Esophagus squamous epithelium (tissue), 5 donors: ENCODE results near the gene NUP54. TPM values are rescaled to one million over a fixed set of nuclear protein-coding genes. Genes with fewer than 3 reads are reported as not detected.

Source experiments
- DNase-seq: peaks from one replicate; lab custom pipeline; 2025; lab: John Stamatoyannopoulos, UW
- H3K27ac ChIP-seq, 4 donors: fragments of 200-600 bp; sonication (generic); one replicate each; pipeline ENCODE4 v1.5.1; 2016 to 2019; ENCODE audit warnings: mild to moderate bottlenecking in 1 of 4
- H3K27me3 ChIP-seq, 4 donors: fragments of 200-600 bp; sonication (generic); 1 replicate in 3 of 4; 2 replicates in 1 of 4; pipeline versions ENCODE4 v1.5.1 to v1.6.0; 2017 to 2021; ENCODE audit warnings: antibody characterized with exemption in 1 of 4
- H3K36me3 ChIP-seq, 3 donors: fragments of 200-600 bp; sonication (generic); one replicate each; pipeline ENCODE4 v1.5.1; 2016 to 2019
- H3K4me1 ChIP-seq, 3 donors: fragments of 200-600 bp; sonication (generic); one replicate each; pipeline ENCODE4 v1.5.1; 2017 to 2019
- H3K4me3 ChIP-seq, 4 donors: fragments of 200-600 bp; sonication (generic); 1 replicate in 3 of 4; 2 replicates in 1 of 4; pipeline ENCODE4 v1.5.1; 2016 to 2019; ENCODE audit warnings: mild to moderate bottlenecking in 2 of 4, moderate library complexity in 1 of 4
- H3K9me3 ChIP-seq, 3 donors: fragments of 200-600 bp; sonication (generic); one replicate each; pipeline ENCODE4 v1.5.1; 2016 to 2019
- POLR2A ChIP-seq, 4 donors: fragments of 450-650 bp; IDR thresholded peaks; one replicate each; pipeline ENCODE4 v1.6.1; 2017; ENCODE audit warnings: antibody characterized with exemption in 4 of 4, mild to moderate bottlenecking in 4 of 4, moderate library complexity in 3 of 4
- WGBS, 2 donors: methylation state at CpG; one replicate each; pipeline ENCODE4 v1.1.5; 2018; 5-methylcytosine and 5-hydroxymethylcytosine counted together
- intact Hi-C: fragments of 100-400 bp; cut with DNase I; formaldehyde crosslinking; loops from one replicate; pipeline ENCODE4 v1.15.0; 2022
- total RNA-seq, 4 donors: library from RNA; depleted of rRNA; stranded (reverse); fragments of >200 nt; gene quantifications; one replicate each; pipeline ENCODE4 v1.1.0, GENCODE V29; 2016
- TF ChIP-seq, protein P1 (sequence below), 6 experiments: fragments of 450-650 bp in 4 of 6; fragments of 200-600 bp in 2 of 6; sonication (generic) in 2 of 6; IDR thresholded peaks; one replicate each; pipeline ENCODE4 v1.5.1; 2016 to 2019; ENCODE audit warnings: antibody characterized with exemption in 6 of 6, mild to moderate bottlenecking in 4 of 6, moderate library complexity in 4 of 6
- donor health status: DM: yes; HTN: yes; CAD: no.

Gene NUP54
- total RNA-seq, 4 donors from 2014 or later, result 19.5 to 45.4 (median 36.5) TPM

DNA sequence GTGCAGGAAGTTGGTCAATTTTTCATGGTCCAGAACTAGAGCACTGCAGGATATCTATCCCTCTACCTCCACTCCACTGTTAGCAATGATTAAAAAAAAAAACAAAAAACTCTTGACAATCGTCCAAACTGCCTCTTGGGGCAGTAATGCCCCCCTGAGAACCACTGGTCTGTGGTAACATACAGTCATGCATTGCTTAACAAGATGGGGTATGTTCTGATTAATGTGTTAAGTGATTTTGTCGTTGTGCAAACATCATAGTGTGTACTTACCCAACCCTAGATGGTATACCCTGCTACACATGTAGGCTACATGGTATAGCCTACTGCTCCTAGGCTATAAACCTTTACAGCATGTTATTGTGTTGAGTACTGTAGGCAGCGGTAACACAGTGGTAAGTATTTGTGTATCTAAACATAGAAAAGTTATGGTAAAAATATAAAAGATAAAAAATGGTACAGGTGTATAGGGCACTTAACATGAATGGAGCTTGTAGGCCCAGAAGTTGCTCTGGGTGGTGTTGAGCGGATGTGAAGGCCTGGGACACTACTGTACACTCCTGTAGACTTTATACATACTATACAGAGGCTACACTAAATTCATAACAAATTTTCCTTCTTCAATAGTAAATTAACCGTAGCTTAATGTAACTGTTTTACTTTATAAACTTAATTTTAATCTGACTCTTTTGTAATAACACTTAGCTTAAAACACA is 39.6 kb downstream of the NUP54 start:
- Histone ChIP-seq H3K36me3 (peaks cover 0 to 20% (median 6%) of the 10 kb centered on the region in 3 donors), H3K4me3 (no peak overlapping the region), H3K9me3 (no peaks in the 10 kb centered on the region), H3K27ac (no peak overlapping the region), H3K27me3 (no peaks in the 10 kb centered on the region), H3K4me1 (no peaks in the 10 kb centered on the region)
- TF ChIP-seq POLR2A (IDR thresholded peaks at IDR 0.05), result no peak
- TF ChIP-seq, protein P1, sequence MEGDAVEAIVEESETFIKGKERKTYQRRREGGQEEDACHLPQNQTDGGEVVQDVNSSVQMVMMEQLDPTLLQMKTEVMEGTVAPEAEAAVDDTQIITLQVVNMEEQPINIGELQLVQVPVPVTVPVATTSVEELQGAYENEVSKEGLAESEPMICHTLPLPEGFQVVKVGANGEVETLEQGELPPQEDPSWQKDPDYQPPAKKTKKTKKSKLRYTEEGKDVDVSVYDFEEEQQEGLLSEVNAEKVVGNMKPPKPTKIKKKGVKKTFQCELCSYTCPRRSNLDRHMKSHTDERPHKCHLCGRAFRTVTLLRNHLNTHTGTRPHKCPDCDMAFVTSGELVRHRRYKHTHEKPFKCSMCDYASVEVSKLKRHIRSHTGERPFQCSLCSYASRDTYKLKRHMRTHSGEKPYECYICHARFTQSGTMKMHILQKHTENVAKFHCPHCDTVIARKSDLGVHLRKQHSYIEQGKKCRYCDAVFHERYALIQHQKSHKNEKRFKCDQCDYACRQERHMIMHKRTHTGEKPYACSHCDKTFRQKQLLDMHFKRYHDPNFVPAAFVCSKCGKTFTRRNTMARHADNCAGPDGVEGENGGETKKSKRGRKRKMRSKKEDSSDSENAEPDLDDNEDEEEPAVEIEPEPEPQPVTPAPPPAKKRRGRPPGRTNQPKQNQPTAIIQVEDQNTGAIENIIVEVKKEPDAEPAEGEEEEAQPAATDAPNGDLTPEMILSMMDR (IDR thresholded peaks at IDR 0.05), result no peak
- DNase-seq, result no peak
- 65 to 72% methylated on average over 5 of the region's 5 CpGs for WGBS, 2 donors
- intact Hi-C loops, result no loop called here

DNA sequence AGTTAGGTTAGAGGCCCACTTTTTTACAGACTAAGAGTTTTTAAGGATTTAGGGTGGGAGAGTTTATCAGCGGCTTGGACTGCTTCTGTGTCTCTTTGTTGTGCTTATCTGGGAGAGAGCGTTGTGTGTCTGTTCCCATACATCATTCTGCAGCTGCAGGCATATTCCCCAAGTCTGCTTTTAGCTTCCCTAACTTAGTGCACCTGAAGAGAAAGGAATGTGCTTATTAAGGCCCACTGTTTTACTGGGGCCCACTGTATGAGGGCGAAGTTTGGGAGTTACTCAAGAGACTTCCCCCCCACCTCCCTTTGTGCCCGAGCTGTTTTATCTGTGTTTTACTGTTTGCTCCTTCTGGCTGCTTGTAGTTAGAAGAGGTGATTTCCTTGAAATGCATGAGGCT is 41.8 kb downstream of the NUP54 start:
- no peak for TF ChIP-seq POLR2A (IDR thresholded peaks at IDR 0.05)
- H3K4me3 ChIP-seq, result no peak overlapping the region
- H3K27ac ChIP-seq, result no peak overlapping the region
- H3K27me3 ChIP-seq, result no peaks in the 10 kb centered on the region
- intact Hi-C loops, result no loop called here
- no peaks in the 10 kb centered on the region for H3K36me3 ChIP-seq
- DNase-seq, result no peak
- no peaks in the 10 kb centered on the region for H3K4me1 ChIP-seq
- no peaks in the 10 kb centered on the region for H3K9me3 ChIP-seq
- WGBS, 2 donors, result 84 to 87% methylated on average over 4 of the region's 4 CpGs

DNA sequence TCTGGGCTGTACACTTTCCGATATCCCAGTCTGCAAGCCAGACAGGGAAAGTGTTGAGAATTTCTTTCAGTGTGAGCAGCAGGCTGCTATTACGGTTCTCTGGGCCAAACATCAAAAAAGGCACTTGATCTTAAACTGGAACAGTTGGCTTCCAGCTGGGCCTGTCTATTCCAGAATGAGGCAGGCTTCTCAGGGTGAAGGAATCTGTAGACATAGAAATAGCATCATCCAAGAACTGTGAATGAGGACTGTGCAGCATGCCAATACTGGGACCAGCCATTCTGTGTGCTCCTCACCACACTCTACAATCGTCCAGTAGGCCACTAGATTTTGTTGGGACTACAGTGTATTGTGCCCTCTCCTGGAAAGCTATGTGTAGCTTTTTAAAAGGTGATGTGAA is 42.5 kb downstream of the NUP54 start:
- no peaks in the 10 kb centered on the region for H3K36me3 ChIP-seq

DNA sequence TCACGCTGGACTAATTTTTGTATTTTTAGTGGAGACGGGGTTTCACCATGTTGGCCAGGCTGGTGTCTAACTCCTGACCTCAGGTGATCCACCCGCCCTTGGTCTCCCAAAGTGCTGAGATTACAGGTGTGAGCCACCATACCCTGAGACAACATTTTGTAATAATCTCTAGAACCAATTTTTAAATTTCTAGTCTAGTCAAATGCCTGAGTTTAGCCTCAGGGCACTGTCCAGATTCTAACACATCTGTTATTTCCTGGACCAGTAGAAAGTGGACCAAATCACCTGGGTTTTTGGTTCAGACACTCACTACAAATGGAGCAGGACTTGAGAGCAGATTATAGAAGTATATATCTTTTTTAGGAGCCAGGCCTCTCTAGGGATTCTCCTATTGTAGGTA is 52.1 kb downstream of the NUP54 start:
- 65 to 84% methylated on average over 3 of the region's 3 CpGs for WGBS, 2 donors
- Histone ChIP-seq H3K27me3 (no peaks in the 10 kb centered on the region), H3K27ac (no peak overlapping the region), H3K4me1 (peaks cover 0 to 5% (median 0%) of the 10 kb centered on the region in 3 donors), H3K4me3 (no peak overlapping the region), H3K36me3 (no peaks in the 10 kb centered on the region), H3K9me3 (no peaks in the 10 kb centered on the region)
- no peak for DNase-seq
- TF ChIP-seq, protein P1 (IDR thresholded peaks at IDR 0.05), result no peak
- intact Hi-C loops, result no loop called here

More for the DNA sequence above, 42.5 kb downstream of the NUP54 start:
- WGBS, 2 donors, result 62 to 72% methylated on average over 3 of the region's 3 CpGs
- DNase-seq, result no peak
- no peak for TF ChIP-seq POLR2A (IDR thresholded peaks at IDR 0.05)
- TF ChIP-seq, protein P1 (IDR thresholded peaks at IDR 0.05), result no peak
- no peaks in the 10 kb centered on the region for H3K9me3 ChIP-seq
- no peaks in the 10 kb centered on the region for H3K27me3 ChIP-seq
- no peak overlapping the region for H3K27ac ChIP-seq
- no peaks in the 10 kb centered on the region for H3K4me1 ChIP-seq
- intact Hi-C loops, result no loop called here
- H3K4me3 ChIP-seq, result no peak overlapping the region

DNA sequence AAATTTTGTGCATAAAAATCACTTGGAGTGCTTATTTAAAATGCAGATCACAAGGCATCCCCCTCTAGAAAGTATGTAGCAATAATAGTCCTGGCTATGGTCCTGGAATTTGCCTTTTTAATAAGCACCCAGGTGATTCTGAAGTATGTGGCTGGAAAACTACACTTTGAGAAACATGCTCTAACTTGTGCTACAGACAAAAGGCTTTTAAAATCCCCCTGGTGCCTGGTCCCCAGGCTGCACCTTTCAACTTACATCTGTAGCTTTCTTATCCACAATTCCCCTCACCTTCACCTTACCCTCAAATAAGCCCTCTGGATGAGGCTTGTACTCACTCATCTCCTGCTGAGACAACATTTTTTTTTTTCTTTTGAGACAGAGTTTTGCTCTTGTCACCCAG is 52.6 kb downstream of the NUP54 start:
- no peak for DNase-seq
- no peaks in the 10 kb centered on the region for H3K27me3 ChIP-seq
- intact Hi-C loops, result no loop called here
- H3K9me3 ChIP-seq, result no peaks in the 10 kb centered on the region
- no peaks in the 10 kb centered on the region for H3K36me3 ChIP-seq
- H3K27ac ChIP-seq, result no peak overlapping the region
- TF ChIP-seq, protein P1 (IDR thresholded peaks at IDR 0.05), result no peak
- TF ChIP-seq POLR2A (IDR thresholded peaks at IDR 0.05), result no peak
- H3K4me1 ChIP-seq, result peaks cover 0 to 9% (median 0%) of the 10 kb centered on the region in 3 donors
- H3K4me3 ChIP-seq, result no peak overlapping the region
